Thoracic aorta (tissue), 2 donors: ENCODE data around the gene OMP. TPM values are rescaled to one million over a fixed set of nuclear protein-coding genes. Genes with fewer than 3 reads are reported as not detected.

Source experiments
- ATAC-seq: fragments of 150-250 bp; one replicate; pipeline ENCODE4 v1.8.0; 2017; ENCODE audit warnings: low read depth; ENCODE audit not compliant: insufficient number of reproducible peaks, low FRiP score
- DNase-seq: peaks from one replicate; pipeline ENCODE4 v3.0.0-alpha.2; 2020; ENCODE audit warnings: low spot score
- H3K27ac ChIP-seq, 2 donors: fragments of 200-600 bp; sonication (generic); 1 replicate in 1 of 2; 2 replicates in 1 of 2; pipeline ENCODE4 v1.5.1; 2016; ENCODE audit warnings: mild to moderate bottlenecking in 2 of 2, moderate library complexity in 2 of 2
- H3K27me3 ChIP-seq: fragments of 200-600 bp; sonication (generic); replicated peaks from 2 replicates; pipeline ENCODE4 v1.6.0; 2016; ENCODE audit warnings: mild to moderate bottlenecking; ENCODE audit not compliant: insufficient read depth
- H3K36me3 ChIP-seq: fragments of 200-600 bp; sonication (generic); one replicate; pipeline ENCODE4 v1.5.1; 2016
- H3K4me1 ChIP-seq, 2 donors: fragments of 200-600 bp; sonication (generic); 1 replicate in 1 of 2; 2 replicates in 1 of 2; pipeline versions ENCODE4 v1.5.1 to v1.6.0; 2016; ENCODE audit warnings: low read depth in 2 of 2, mild to moderate bottlenecking in 1 of 2; ENCODE audit not compliant: control insufficient read depth in 1 of 2
- H3K4me3 ChIP-seq: fragments of 200-600 bp; sonication (generic); 2 replicates; pipeline ENCODE4 v1.5.1; 2016; ENCODE audit warnings: mild to moderate bottlenecking
- H3K9me3 ChIP-seq: fragments of 200-600 bp; sonication (generic); 2 replicates; pipeline ENCODE4 v1.5.1; 2016
- CTCF ChIP-seq: fragments of 200-600 bp; sonication (generic); IDR thresholded peaks from one replicate; pipeline ENCODE4 v1.5.1; 2019; ENCODE audit warnings: antibody characterized with exemption
- total RNA-seq, 2 donors: library from RNA; depleted of rRNA; stranded (reverse); fragments of >200 nt; gene quantifications; one replicate each; pipeline versions ENCODE4 v1.1.0 to v1.2.3, GENCODE V29; 2016

The OMP gene
- total RNA-seq, 2 donors from 2014 or later, result not detected

- Histone ChIP-seq H3K27ac (no peak overlapping the region), H3K4me3 (no peak overlapping the region), H3K4me1 (peaks cover 3 to 14% of the 10 kb centered on the region in 2 donors), H3K36me3 (no peaks in the 10 kb centered on the region), H3K27me3 (no peaks in the 10 kb centered on the region), H3K9me3 (no peaks in the 10 kb centered on the region)
- no peak for TF ChIP-seq CTCF
- no peak for DNase-seq
- no peak for ATAC-seq
These were observed 679 bp downstream of the OMP start for GRCh38 chr11:77103319-77103718.

DNA sequence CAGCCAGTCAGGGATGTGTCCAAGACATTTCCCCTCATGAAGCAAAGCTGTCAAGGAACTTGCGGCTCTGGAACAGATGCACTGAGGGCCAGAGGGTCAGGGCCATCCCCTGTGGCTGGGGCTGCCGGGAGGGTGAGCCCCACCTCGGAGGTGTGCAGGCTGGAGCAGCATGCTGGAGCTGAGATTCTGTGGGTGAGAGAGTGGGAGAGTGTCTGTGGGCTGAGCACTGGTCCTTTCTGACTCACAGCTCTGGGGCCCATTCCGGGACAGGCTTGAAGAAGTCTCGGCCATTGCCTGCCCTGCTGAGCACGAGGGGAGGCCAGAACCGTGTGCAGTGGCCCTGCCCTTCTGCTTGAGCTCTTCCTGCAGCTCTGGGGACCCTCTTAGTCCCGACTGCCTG lies 2.1 kb downstream of the OMP start:
- Histone ChIP-seq H3K27ac (no peak overlapping the region), H3K27me3 (no peaks in the 10 kb centered on the region), H3K36me3 (no peaks in the 10 kb centered on the region), H3K9me3 (no peaks in the 10 kb centered on the region), H3K4me1 (peaks cover 3 to 14% of the 10 kb centered on the region in 2 donors), H3K4me3 (no peak overlapping the region)
- ATAC-seq (no peak), DNase-seq (no peak)
- no peak for TF ChIP-seq CTCF

- no peak for ATAC-seq
- no peak for TF ChIP-seq CTCF
These were observed 3.7 kb downstream of the OMP start for GRCh38 chr11:77106321-77106720.

GRCh38 chr11:77106759-77107158 lies 4.1 kb downstream of the OMP start:
- no peak overlapping the region for H3K4me3 ChIP-seq
- no peaks in the 10 kb centered on the region for H3K27me3 ChIP-seq
- ATAC-seq (no peak), DNase-seq (no peak)
- H3K4me1 ChIP-seq, result peaks cover 3 to 14% of the 10 kb centered on the region in 2 donors
- no peaks in the 10 kb centered on the region for H3K36me3 ChIP-seq
- H3K27ac ChIP-seq, result no peak overlapping the region
- H3K9me3 ChIP-seq, result no peaks in the 10 kb centered on the region
- TF ChIP-seq CTCF, result no peak

More at GRCh38 chr11:77106321-77106720, 3.7 kb downstream of the OMP start:
- no peaks in the 10 kb centered on the region for H3K27me3 ChIP-seq
- no peak overlapping the region for H3K4me3 ChIP-seq
- H3K36me3 ChIP-seq, result no peaks in the 10 kb centered on the region
- DNase-seq, result no peak
- peaks cover 3 to 14% of the 10 kb centered on the region in 2 donors for H3K4me1 ChIP-seq
- no peak overlapping the region for H3K27ac ChIP-seq
- H3K9me3 ChIP-seq, result no peaks in the 10 kb centered on the region

- H3K27ac ChIP-seq, result no peak overlapping the region
- H3K4me3 ChIP-seq, result no peak overlapping the region
- peaks cover 3 to 14% of the 10 kb centered on the region in 2 donors for H3K4me1 ChIP-seq
- H3K27me3 ChIP-seq, result no peaks in the 10 kb centered on the region
- H3K9me3 ChIP-seq, result no peaks in the 10 kb centered on the region
- no peaks in the 10 kb centered on the region for H3K36me3 ChIP-seq
- no peak for TF ChIP-seq CTCF
- ATAC-seq (peak; percentile 56), DNase-seq (peak; percentile 55)
These were observed 5.3 kb downstream of the OMP start for GRCh38 chr11:77107950-77108349.
